GM12878 (cell line): ENCODE results near the gene AFF1. TPM values are rescaled to one million over a fixed set of nuclear protein-coding genes. Genes with fewer than 3 reads are reported as not detected.

Source experiments
- BACH1 ChIP-seq: fragments of 450-650 bp; IDR thresholded peaks from 2 replicates; pipeline ENCODE4 v1.6.1; 2017; ENCODE audit warnings: mild to moderate bottlenecking, borderline replicate concordance
- BRCA1 ChIP-seq: IDR thresholded peaks from 2 replicates; pipeline ENCODE4 v1.6.1; 2011; ENCODE audit warnings: low read depth, low read length, improper control_type of control experiment
- IKZF1 ChIP-seq: fragments of 450-650 bp; conservative IDR thresholded peaks from 2 replicates; pipeline ENCODE4 v1.6.1; 2017; ENCODE audit warnings: antibody characterized with exemption, mild to moderate bottlenecking
- IKZF2 ChIP-seq, 2 experiments: fragments of 450-650 bp; IDR thresholded peaks; 2 replicates each; pipeline ENCODE4 v1.6.1; 2017; ENCODE audit warnings: mild to moderate bottlenecking in 2 of 2, moderate library complexity in 2 of 2
- IRF4 ChIP-seq: IDR thresholded peaks from 2 replicates; pipeline ENCODE4 v1.6.1; 2011; ENCODE audit warnings: low read depth, low read length
- JUNB ChIP-seq: IDR thresholded peaks from 2 replicates; pipeline ENCODE4 v1.6.1; 2016; ENCODE audit warnings: antibody characterized with exemption, mild to moderate bottlenecking
- KDM1A ChIP-seq: fragments of 200-600 bp; sonication (generic); IDR thresholded peaks from 2 replicates; pipeline ENCODE4 v1.6.1; 2016; ENCODE audit warnings: borderline replicate concordance
- KLF5 ChIP-seq: fragments of 450-650 bp; IDR thresholded peaks from 2 replicates; pipeline ENCODE4 v1.6.1; 2014; ENCODE audit warnings: mild to moderate bottlenecking; ENCODE audit not compliant: partially characterized antibody
- MEF2A ChIP-seq: IDR thresholded peaks from 2 replicates; pipeline ENCODE4 v1.6.1; 2011; ENCODE audit warnings: low read depth, mild to moderate bottlenecking, low read length, moderate library complexity; ENCODE audit not compliant: insufficient read depth
- MEF2B ChIP-seq: fragments of 450-650 bp; IDR thresholded peaks from 2 replicates; pipeline ENCODE4 v1.6.1; 2018; ENCODE audit warnings: mild to moderate bottlenecking, moderate library complexity; ENCODE audit not compliant: partially characterized antibody, poor library complexity, severe bottlenecking
- MLLT1 ChIP-seq: fragments of 450-650 bp; IDR thresholded peaks from 2 replicates; pipeline ENCODE4 v1.6.1; 2016; ENCODE audit warnings: mild to moderate bottlenecking
- MTA2 ChIP-seq: fragments of 450-650 bp; IDR thresholded peaks from 2 replicates; pipeline ENCODE4 v1.6.1; 2016; ENCODE audit warnings: low read depth, mild to moderate bottlenecking, moderate library complexity
- MTA3 ChIP-seq: IDR thresholded peaks from 2 replicates; pipeline ENCODE4 v1.6.1; 2012; ENCODE audit warnings: low read length, inconsistent platforms, borderline replicate concordance
- NBN ChIP-seq: fragments of 450-650 bp; IDR thresholded peaks from 2 replicates; pipeline ENCODE4 v1.6.1; 2016
- NFIC ChIP-seq: IDR thresholded peaks from 2 replicates; pipeline ENCODE4 v1.6.1; 2012; ENCODE audit warnings: low read depth, mild to moderate bottlenecking, inconsistent platforms, low read length, moderate library complexity
- NR2C1 ChIP-seq: fragments of 450-650 bp; IDR thresholded peaks from 2 replicates; pipeline ENCODE4 v1.6.1; 2017; ENCODE audit warnings: antibody characterized with exemption, mild to moderate bottlenecking, moderate library complexity
- NR2C2 ChIP-seq: IDR thresholded peaks from 2 replicates; pipeline ENCODE4 v1.6.1; 2011; ENCODE audit warnings: borderline replicate concordance, low read depth; ENCODE audit not compliant: control insufficient read depth, insufficient read length
- NR2F1 ChIP-seq: fragments of 450-650 bp; conservative IDR thresholded peaks from 2 replicates; pipeline ENCODE4 v1.6.1; 2017; ENCODE audit warnings: mild to moderate bottlenecking
- RAD21 ChIP-seq: IDR thresholded peaks from 2 replicates; pipeline ENCODE4 v1.6.1; 2011; ENCODE audit warnings: mild to moderate bottlenecking, low read depth, low read length, moderate library complexity; ENCODE audit not compliant: insufficient read depth
- RB1 ChIP-seq: fragments of 450-650 bp; formaldehyde crosslinking; IDR thresholded peaks from 2 replicates; pipeline ENCODE4 v1.6.1; 2017; ENCODE audit warnings: mild to moderate bottlenecking, borderline replicate concordance
- SPI1 ChIP-seq: IDR thresholded peaks from 2 replicates; pipeline ENCODE4 v1.6.1; 2011; ENCODE audit warnings: low read depth, mild to moderate bottlenecking, low read length, moderate library complexity, borderline replicate concordance; ENCODE audit not compliant: insufficient read depth
- SRF ChIP-seq, 2 experiments: IDR thresholded peaks; 2 replicates each; pipeline ENCODE4 v1.6.1; 2011; ENCODE audit warnings: low read depth in 2 of 2, low read length in 2 of 2, mild to moderate bottlenecking in 1 of 2, moderate library complexity in 1 of 2
- TAF1 ChIP-seq: IDR thresholded peaks from 2 replicates; pipeline ENCODE4 v1.6.1; 2011; ENCODE audit warnings: mild to moderate bottlenecking, low read depth, low read length, borderline replicate concordance
- TCF7 ChIP-seq: IDR thresholded peaks from 2 replicates; pipeline ENCODE4 v1.6.1; 2014; ENCODE audit warnings: antibody characterized with exemption, borderline replicate concordance
- ZBED1 ChIP-seq: IDR thresholded peaks from 2 replicates; pipeline ENCODE4 v1.6.1; 2016; ENCODE audit warnings: borderline replicate concordance
- polyA plus RNA-seq, 11 experiments: library from polyadenylated mRNA; depleted of rRNA in 4 of 11; unstranded in 6 of 11; stranded (reverse) in 5 of 11; fragments of >200 nt; fragmentation: Nextera tagmentation in 4 of 11; fragmentation: Illumina TruSeq in 1 of 11; extraction: Ambion mirVana in 4 of 11; extraction: Trizol in 1 of 11; gene quantifications; 1 replicate in 1 of 11; 2 replicates in 10 of 11; pipeline versions ENCODE4 v1.2.1 to v1.2.3, GENCODE V29; 2011 to 2016; ENCODE audit warnings: inconsistent platforms in 2 of 11, missing spikeins in 2 of 11, low read depth in 1 of 11
- total RNA-seq, 4 experiments: library from RNA; depleted of rRNA in 3 of 4; stranded (reverse); fragments of >200 nt in 3 of 4; fragmentation: Illumina TruSeq in 1 of 4; extraction: Trizol in 1 of 4; gene quantifications; 2 replicates each; pipeline versions ENCODE4 v1.2.1 to v1.2.3, GENCODE V29; 2013 to 2021
- TF ChIP-seq, protein P1 (sequence below), 3 experiments: IDR thresholded peaks in 2 of 3; conservative IDR thresholded peaks in 1 of 3; 2 replicates each; pipeline ENCODE4 v1.5.1; 2011; ENCODE audit warnings: low read depth in 3 of 3, low read length in 3 of 3, mild to moderate bottlenecking in 3 of 3, control low read depth in 2 of 3, moderate library complexity in 2 of 3, inconsistent platforms in 1 of 3, mixed read lengths in 1 of 3; ENCODE audit not compliant: control insufficient read depth in 2 of 3, insufficient read depth in 1 of 3; ENCODE audit errors: extremely low read depth in 1 of 3
- TF ChIP-seq, protein P2 (sequence below): fragments of 450-650 bp; IDR thresholded peaks from 2 replicates; pipeline ENCODE4 v1.6.1; 2014; ENCODE audit warnings: mild to moderate bottlenecking
- TF ChIP-seq, protein P3 (sequence below): fragments of 150-350 bp; IDR thresholded peaks from 2 replicates; pipeline ENCODE4 v1.6.1; 2014; ENCODE audit warnings: mild to moderate bottlenecking, low read depth, low read length

Gene AFF1
- total and polyA plus RNA-seq, 10 of the 15 experiments (the other 5 are each of a cell fraction or from before 2014, with no cell fraction given): 3.5 to 56.1 (median 21.5) TPM

- no peak for TF ChIP-seq BRCA1
- peak; percentile 80 for TF ChIP-seq IKZF1
- TF ChIP-seq NFIC: peak; percentile 82; the same call in 1 of the 2 replicates
- no peak; the same call in 1 of the 2 replicates for TF ChIP-seq BACH1
- no peak for TF ChIP-seq NR2C1
- TF ChIP-seq IRF4: 0 out of 2 replicates have a peak, but pooled peaks have one; percentile 48
- peak; percentile 66 for TF ChIP-seq SPI1
- TF ChIP-seq MTA2: peak; percentile 53; the same call in 1 of the 2 replicates
- no peak for TF ChIP-seq NR2F1
- peak; percentile 11; the same call in 1 of the 2 replicates for TF ChIP-seq RAD21
- 0 out of 4 replicates have a peak, but pooled peaks of 1 of the 2 experiments have one; percentile 46 for TF ChIP-seq SRF (IDR thresholded peaks at IDR 0.05; ENCODE audit: low read depth in 2 of 2, low read length in 2 of 2)
- TF ChIP-seq MLLT1: no peak
- TF ChIP-seq NBN: 0 out of 2 replicates have a peak, but pooled peaks have one; percentile 11
- TF ChIP-seq RB1: no peak
- TF ChIP-seq, protein P1, sequence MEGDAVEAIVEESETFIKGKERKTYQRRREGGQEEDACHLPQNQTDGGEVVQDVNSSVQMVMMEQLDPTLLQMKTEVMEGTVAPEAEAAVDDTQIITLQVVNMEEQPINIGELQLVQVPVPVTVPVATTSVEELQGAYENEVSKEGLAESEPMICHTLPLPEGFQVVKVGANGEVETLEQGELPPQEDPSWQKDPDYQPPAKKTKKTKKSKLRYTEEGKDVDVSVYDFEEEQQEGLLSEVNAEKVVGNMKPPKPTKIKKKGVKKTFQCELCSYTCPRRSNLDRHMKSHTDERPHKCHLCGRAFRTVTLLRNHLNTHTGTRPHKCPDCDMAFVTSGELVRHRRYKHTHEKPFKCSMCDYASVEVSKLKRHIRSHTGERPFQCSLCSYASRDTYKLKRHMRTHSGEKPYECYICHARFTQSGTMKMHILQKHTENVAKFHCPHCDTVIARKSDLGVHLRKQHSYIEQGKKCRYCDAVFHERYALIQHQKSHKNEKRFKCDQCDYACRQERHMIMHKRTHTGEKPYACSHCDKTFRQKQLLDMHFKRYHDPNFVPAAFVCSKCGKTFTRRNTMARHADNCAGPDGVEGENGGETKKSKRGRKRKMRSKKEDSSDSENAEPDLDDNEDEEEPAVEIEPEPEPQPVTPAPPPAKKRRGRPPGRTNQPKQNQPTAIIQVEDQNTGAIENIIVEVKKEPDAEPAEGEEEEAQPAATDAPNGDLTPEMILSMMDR (IDR thresholded peaks at IDR 0.05 in 2 of 3, conservative IDR thresholded peaks at IDR 0.05 in 1 of 3; ENCODE audit: control insufficient read depth in 2 of 3, extremely low read depth in 1 of 3, insufficient read depth in 1 of 3, low read depth in 3 of 3, low read length in 3 of 3): no peak
- TF ChIP-seq NR2C2: no peak
- 0 out of 2 replicates have a peak, but pooled peaks have one; percentile 38 for TF ChIP-seq MEF2A
- TF ChIP-seq, protein P2, sequence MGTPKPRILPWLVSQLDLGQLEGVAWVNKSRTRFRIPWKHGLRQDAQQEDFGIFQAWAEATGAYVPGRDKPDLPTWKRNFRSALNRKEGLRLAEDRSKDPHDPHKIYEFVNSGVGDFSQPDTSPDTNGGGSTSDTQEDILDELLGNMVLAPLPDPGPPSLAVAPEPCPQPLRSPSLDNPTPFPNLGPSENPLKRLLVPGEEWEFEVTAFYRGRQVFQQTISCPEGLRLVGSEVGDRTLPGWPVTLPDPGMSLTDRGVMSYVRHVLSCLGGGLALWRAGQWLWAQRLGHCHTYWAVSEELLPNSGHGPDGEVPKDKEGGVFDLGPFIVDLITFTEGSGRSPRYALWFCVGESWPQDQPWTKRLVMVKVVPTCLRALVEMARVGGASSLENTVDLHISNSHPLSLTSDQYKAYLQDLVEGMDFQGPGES: no peak
- peak; percentile 90 for TF ChIP-seq JUNB
- TF ChIP-seq, protein P3, sequence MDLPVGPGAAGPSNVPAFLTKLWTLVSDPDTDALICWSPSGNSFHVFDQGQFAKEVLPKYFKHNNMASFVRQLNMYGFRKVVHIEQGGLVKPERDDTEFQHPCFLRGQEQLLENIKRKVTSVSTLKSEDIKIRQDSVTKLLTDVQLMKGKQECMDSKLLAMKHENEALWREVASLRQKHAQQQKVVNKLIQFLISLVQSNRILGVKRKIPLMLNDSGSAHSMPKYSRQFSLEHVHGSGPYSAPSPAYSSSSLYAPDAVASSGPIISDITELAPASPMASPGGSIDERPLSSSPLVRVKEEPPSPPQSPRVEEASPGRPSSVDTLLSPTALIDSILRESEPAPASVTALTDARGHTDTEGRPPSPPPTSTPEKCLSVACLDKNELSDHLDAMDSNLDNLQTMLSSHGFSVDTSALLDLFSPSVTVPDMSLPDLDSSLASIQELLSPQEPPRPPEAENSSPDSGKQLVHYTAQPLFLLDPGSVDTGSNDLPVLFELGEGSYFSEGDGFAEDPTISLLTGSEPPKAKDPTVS: no peak
- TF ChIP-seq IKZF2 (IDR thresholded peaks at IDR 0.05): peak; percentile 90 to 91
- TF ChIP-seq TAF1: no peak
- TF ChIP-seq MEF2B: no peak
- TF ChIP-seq TCF7: 0 out of 2 replicates have a peak, but pooled peaks have one; percentile 19
- TF ChIP-seq KLF5: no peak
- no peak for TF ChIP-seq KDM1A
- TF ChIP-seq MTA3: 0 out of 2 replicates have a peak, but pooled peaks have one; percentile 65
- no peak for TF ChIP-seq ZBED1
Measured at GRCh38 chr4:86957215-86957614, 22.4 kb downstream of the AFF1 start (continued).
